ENCODE measurements around the gene PSMA5.
"Not testable (repeated sequence)": the region's sequence is repeated elsewhere in the genome, so short reads cannot be mapped to it uniquely, and the experiment has no call there.

Gene PSMA5

DNA sequence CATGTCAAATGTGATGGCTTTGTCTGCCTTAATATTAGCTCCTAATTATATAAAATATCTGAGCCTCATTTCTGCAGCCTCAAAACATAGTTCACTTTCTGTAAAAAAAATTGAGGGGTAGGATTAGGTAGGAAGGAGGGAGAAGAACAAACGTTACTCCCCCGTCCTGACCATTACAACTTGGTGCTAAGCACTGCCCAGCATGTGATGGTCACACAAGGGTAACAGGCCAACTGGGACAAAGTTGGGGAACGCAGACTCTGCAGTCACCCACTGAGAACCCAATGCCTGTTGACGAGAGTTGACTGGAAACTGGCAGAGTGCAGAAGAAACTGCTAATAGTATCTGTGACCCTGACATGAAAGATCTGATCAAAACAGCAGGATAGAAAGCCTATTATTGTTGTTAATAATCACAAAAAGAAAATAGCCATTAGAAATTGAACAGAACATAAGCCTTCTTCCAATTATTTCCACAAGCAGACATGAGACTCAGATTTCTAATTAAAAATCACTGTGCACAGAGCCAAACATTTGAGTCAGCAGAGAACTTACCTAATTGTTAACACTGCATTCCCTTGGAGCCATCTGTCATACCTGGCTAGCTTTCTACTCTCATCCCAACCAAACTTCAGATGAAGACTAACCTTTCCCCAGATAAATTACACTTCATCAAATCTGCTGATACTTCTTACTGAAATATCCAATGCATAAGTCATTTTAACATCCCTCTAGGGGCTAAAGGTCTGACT is 34.0 kb downstream of the PSMA5 start:
- DNase-seq (ENCODE audit: low read depth), result no peak

DNA sequence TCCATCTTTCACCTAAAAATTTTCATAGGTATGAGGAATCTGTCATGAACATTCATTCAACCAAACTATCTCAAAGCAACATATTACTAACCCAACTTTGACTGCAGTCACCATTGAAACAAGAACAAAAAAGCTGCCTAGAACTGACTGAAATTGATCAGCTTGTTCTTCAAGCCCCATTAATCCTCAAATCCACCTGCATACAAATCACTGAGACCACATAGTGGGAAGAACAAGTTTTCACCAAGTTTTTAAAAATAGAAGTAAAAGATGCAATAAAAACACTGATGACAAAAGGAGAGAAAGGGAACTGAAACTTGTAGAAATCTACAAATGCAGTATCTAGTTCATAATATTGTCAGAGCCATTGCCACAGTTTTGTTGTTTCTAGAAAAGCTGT is 34.6 kb downstream of the PSMA5 start:
- no peak for DNase-seq (ENCODE audit: low read depth)

DNA sequence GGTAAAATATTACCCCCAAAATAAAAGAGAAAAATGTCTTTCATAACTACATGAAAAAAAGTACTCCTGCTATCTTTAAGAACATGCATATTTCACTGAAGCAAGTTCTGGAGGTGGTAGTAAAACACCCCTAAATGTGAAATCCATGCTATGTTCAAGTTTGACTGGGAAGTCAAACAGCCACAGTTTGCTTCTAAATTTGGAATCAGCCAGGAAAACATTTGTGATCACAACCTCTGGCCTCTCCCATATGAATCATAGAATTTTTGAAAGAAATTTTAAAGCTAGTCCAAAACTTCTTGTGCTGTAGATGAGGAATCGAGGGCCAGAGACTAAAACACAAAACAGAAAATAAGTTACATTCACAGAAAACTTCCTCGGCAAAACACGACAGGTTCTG is 35.1 kb downstream of the PSMA5 start:
- peak; percentile 59 for DNase-seq (ENCODE audit: low read depth)

DNA sequence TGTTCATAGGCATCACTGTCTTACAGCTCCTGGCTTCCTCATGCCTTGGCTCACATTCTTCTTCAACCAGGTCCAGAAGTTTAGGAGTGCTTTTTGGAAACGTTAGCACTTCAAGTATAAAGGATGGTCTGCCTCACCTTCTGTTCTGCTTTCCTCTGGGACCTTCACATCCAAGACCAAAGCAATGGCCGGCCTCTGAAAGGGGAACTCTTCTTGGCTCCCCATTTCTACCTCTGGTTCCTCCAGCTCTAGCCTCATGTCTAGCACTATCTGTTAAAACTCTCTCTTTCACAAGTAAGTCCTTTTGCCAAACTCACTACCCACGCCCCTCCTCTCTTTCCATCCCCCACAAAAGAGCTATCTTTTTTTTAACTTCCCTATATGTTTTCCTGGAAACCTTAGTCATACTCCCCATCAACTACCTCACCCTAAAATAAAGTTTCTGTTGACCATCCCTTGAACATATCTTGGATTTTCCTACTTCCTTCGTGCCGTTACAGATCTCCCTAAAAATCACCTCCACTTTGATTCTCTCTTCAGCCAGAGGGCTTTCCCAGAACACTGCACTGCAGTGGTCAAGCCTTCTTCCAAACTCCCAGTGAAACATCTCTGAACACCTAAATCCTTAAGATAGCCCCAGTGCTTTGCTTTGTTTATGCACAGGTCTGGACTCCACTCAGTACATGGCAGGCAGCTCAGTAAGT is 36.5 kb downstream of the PSMA5 start:
- no peak for DNase-seq (ENCODE audit: low read depth)

DNA sequence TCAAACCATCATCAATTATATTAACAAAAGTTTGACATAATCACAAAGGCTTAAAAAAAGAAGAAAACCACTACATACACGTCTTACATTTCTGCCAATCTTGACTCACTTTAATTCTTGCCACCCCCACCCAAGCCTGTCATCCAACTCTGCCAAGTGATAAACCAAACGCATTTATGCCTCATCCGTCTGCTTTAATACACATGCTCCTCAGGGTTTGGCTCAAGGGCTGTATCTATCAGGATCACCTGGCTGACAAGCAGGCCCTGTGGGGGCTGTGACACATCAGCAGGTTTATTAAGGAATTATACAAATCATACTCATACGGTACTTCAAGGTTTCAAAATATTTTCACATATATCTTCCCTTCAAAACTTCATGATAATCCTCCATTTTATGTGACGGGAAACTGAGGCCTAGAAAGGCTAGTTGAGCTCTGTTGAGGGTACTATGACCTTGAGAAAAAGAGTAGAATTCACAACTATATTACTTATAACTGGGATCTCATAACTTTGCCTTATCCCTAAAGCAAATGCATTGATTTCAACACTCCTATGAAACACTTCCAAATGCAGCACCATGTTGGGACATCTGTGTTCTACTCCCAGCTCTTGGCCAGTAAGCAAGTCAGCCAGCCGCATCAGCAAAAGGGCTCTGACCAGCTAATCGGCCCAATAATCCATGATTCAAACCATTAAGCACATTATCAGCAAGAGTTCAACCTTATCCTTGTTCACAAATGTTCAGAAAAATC is 37.2 kb downstream of the PSMA5 start:
- DNase-seq (ENCODE audit: low read depth), result no peak

DNA sequence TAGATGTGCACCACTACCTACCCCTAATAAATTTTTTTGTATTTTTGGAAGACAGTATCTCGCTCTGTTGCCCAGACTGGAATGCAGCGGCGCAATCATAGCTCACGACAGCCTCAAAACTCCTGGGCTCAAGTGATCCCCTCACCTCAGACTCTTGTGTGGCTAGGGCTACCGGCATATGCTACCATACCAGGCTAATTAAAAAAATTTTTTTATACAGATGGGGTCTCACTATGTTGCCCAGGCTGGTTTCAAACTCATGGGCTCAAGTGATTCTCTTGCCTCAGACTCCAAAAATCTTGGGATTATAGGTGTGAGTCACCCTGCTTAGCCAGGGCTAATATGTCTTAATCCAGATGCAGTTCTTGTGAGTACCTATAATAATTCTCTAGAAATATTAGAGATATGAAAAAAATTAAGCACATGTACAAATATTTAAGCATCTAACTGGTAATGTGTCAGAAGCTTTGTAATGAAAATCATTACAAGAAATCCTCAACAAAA is 38.0 kb downstream of the PSMA5 start:
- no peak for DNase-seq (ENCODE audit: low read depth)

DNA sequence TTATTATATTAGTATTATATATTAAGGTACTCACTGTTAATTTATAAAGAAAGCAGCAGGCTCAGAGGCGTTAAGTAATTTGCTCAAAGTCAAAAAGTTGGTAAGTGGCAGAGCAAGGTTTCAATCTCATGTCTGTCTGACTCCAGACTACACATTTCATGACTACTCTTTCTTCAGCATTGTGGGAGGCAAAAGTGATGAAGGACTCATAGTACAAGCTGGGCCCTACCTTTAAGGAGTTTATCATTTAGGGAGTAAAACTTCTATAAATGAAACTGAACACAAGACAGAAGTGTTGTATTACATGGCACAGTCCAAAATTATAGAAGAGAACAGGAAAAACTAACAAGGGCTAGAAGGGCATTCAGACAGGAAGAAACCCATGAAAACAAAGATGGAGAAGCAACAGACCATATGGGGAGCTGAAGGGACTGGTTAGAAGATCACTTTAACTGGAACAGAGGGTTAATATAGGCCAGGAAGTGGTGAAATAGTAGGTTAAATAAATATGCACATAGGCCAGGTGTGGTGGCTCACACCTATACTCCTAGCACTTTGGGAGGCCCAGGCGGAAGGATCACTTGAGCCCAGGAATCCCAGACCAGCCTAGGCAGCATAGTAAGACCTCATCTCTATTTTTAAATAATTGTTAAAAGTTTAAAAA is 40.1 kb downstream of the PSMA5 start:
- DNase-seq (ENCODE audit: low read depth), result no peak

DNA sequence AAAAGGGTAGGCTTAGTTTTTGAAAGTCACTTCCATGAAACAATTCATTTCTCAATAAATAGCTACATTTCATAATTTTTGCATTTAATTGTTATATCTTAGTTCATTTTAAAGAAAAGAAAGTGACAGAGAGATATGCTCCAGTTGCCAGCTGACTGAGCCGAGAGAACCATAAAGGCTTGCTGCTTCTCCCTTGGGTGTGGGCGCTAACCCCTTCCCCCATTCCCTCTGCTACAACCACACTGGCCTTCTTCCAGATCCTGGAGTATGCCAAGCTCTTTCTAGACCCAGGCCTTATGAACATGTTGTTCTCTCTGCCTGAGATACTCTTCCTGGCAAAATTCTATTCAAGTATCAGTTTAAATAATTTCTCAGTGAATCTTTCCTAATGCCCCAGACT is 40.8 kb downstream of the PSMA5 start:
- DNase-seq (ENCODE audit: low read depth), result no peak

DNA sequence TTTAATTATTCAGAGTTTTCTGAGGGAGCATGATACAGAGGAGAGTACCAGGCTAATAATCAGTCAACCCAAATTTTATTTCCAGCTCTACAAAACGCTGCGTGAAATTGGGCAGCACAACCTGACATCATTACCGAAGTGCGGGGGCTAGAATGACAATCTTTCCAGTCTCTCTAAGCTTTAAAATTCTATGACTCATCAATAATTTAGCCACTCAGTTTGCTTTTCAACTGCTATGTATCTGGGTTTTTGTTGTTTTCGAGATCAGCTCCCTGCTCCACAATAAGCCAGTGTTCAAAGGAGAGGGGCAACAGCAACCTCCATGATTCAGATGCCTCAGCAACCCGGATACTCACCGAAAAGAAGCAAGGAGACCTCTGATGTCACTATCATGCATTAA is 42.4 kb downstream of the PSMA5 start:
- DNase-seq (ENCODE audit: low read depth), result no peak

DNA sequence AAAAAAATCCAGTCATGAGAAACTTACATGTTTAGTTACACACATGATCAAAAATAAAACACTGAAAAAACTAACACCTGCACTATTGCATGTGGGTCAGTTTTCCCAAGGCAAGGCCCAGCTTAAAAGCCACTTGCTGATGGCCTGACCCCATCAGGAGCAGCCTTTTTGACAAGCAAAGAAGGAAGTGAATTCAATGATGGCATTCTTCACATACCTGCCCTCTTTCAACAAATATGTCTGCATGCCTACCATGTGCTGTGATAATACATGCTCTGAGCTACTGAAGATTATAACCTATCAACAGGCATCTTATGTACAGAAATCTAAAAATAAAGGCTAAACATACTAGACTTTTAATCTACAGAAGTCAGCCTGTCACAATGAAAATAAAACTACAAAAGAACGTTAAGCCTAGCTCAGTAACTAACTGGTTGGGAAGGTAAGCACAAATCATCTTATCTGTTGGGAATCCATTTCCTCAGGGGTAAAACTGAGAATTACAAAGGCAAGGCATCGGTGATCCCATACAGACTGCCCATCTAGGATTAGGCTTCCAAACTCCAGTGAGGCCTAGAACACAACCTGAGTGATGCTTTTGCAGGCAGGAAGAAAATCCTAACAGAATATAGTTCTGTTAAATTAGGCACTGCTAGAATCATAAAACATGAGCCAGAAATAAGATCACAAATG is 43.0 kb downstream of the PSMA5 start:
- DNase-seq (ENCODE audit: low read depth), result no peak

DNA sequence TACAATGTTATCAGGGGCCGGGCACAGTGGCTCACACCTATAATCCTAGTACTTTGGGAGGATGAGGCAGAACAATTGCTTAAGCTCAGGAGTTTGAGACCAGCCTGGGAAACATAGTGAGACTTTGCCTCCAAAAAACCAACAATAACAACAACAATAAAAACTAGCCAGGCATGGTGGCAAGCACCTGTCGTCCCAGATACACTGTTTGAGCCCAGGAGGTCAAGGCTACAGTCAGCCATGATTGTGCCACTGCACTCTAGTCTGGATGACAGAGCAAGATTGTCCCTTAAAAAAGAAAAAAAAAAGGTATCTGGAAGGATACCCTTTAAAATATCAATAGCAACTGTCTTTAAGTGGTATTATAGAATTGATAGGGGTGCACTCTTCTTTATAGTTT is 44.7 kb downstream of the PSMA5 start:
- DNase-seq (ENCODE audit: low read depth), result no peak

DNA sequence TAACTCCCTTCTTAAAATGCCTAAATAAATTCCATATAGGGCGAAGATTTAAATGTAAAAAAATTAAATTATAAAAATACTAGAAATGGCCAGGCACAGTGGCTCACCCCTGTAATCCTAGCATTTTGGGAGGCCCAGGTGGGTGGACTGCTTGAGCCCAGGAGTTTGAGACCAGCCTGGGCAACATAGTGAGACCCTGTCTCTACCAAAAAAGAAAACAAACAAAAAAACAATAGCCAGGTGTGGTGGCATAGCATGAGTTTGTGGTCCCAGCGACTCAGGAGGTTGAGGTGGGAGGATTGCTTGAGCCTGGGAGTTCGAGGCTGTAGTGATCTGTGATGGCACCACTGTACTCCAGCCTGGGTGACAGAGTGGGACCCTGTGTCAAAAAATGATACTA is 46.3 kb downstream of the PSMA5 start:
- DNase-seq (ENCODE audit: low read depth), result no peak

DNA sequence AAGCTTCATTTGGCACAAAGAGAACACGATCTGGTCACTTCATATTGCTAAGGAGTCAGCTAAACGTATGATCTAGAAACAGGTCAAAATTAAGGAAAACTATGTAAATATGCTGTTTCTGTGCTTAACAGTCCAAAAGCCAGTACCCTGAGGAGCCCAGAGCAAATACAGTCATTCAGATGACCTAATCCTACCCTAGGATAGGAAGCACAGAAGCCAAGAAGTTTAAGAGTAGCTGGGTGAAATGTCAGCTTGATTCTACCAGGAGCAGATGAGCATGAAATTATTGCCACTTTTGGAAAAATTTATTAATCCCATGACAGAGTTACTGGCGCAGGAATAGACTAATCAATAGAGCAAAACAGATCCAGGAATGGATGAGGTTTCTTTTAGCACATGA is 46.8 kb downstream of the PSMA5 start:
- DNase-seq (ENCODE audit: low read depth), result no peak

DNA sequence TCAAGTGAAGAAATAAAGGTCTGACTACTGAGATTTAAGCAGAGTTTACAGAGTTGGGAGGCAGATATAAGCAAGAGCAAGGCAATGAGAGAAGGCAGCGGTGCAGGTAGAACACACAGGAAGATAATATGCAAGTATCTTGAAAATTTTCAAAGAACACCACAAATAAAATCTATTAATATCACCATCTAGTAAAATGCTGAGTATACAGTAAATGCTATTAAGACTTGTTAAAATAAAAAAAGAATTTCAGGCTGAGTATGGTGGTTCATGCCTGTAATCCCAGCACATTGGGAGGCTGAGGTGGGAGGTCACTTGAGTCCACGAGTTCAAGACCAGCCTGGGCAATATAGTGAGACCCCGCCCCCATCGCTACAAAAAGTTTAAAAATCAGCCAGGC is 48.5 kb downstream of the PSMA5 start:
- no peak for DNase-seq (ENCODE audit: low read depth)

DNA sequence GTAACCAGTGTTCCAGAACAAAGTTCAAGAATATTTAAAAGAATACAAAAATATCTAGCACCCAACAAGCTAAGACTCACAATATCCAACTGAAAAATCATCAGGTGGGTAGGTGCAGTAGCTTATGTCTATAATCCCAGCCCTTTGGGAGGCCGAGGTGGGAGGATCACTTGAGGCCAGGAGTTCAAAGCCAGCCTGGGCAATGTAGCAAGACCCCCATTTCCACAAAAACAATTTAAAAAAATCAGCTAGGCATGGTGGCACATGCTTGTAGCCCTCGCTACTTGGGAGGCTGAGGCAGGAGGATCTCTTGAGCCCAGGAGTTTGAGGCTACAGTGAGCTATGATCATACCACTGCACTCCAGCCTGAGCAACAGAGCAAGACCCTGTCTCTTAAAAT is 52.6 kb downstream of the PSMA5 start:
- not testable (repeated sequence) for DNase-seq (ENCODE audit: low read depth)

DNA sequence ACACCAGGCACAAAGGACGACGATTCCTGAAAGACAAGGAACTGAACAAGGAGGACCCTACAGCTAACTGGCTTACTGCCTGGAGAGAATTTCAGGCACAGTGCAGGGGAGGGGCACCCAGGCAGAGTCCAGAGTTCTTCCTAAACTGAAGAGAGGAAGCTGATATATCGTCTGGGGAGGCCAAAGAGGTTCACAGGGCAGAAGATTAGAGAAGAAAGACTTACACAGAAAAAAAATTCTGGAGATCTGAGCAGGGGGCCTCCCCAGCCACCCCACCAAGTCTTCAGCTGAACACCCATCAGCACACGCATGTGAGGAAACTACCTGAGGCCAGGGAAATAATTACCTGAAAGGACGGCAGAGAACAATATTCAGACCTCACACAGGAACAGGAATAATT is 53.1 kb downstream of the PSMA5 start:
- no peak for DNase-seq (ENCODE audit: low read depth)

DNA sequence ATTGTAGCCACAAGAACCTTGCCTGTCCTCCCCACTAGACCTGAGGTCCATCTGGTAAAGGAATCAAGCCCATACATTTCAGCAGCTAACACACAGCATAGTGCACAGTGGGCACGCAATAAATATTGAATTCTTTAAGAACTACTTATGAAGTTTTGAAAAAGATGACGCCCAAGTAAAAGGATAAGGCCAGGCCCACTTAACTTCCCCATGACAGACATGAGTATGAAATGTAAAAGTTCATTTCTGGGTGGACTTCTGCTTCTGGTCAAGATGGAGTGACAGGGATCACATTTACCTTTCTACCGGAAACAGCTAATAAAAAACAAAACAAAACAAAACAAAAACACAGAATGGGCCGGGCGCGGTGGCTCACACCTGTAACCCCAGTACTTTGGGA is 54.0 kb downstream of the PSMA5 start:
- DNase-seq (ENCODE audit: low read depth), result no peak

DNA sequence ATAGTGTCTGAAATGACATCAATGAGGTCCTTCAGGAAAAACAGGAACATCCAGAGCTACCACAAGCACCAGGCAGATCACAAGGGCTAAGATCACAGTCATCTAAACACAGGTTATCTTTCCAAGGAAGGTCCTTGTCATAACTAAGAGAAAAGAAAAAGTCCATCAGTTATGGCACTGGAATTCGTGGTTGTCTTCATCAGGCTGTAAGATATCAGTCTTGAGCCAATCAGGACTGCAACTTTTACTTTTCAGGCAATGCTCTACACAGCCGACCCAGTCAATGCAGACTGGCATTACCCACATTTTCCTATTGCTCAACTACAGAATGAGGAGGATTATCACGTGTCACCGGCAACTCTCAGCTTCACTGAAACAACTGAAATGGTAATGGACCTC is 54.9 kb downstream of the PSMA5 start:
- peak; percentile 85 for DNase-seq (ENCODE audit: low read depth)

DNA sequence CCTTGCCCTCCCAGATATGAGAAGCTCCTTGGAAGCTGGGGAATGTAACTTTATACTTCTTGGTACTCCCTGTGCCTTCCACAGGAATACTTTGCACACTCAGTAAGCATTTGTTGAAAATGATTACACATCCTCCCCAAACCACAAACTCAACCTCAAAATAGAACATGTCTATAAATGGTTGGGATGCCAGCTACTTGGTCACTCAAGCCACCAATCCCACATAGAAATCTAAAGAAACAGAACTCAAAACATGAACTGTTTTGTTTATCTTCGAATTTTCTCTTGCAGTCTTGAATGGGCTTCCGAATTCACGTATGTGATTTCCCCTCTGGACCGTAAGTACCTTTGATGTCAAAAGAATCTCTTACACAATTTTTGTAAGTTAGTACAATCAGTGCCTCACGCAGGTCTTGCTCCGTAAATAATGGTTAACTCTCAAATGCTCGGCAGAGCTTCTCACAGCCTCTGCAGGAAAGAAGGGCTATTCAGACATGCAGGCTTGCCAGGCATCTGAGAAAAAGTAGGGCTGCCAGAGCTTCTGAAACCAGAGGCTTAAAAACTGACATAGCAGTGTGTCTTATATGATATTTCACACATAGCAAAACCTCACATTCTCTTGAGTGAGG is 55.4 kb downstream of the PSMA5 start:
- DNase-seq (ENCODE audit: low read depth), result peak; percentile 95

DNA sequence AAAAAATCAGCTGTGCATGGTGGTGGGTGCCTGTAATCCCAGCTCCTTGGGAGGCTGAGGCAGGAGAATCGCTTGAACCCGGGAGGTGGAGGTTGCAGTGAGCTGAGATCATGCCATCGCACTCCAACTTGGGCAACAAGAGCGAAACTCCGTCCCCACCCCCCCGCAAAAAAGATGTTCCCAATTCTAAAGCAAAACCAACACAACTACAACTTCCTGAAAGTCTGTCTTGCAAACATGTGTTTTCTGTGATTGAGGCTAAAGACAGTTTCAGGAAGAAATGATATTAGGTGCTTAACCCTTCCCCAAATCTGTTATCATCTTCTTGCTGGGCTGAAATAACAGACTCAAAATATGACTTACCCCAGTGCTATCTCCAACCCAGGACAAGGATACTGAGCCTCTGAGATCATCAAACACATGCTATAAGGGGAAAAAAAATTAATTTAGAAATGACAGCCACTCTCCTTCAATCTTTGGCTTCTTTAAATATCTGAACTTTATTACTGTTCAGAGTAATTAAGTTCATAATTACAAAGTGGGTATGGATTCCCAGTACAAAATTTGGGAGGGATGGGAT is 57.0 kb downstream of the PSMA5 start:
- DNase-seq (ENCODE audit: low read depth), result peak; percentile 70

DNA sequence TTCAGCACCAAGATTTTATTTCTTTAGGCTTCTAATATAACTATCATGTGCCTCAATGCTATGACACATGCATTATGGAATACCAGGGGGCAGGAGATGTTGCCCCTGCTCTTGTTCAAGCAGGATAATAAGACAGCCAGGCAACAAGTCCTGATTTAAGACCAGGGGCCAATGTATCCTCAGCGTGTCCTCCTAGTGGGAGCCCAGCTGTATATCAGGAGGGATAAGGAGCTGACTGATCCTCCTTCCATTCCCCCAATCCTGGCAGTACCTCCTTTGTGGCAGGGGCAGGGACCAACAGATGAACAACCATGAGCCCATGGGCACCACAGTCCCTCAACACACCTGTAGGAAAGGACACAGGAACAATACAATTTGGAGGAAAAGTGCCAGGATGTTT is 57.8 kb downstream of the PSMA5 start:
- no peak for DNase-seq (ENCODE audit: low read depth)

Measured in iris pigment epithelial cell (primary cell).